ENCODE data around the gene AP3D1. TPM values are rescaled to one million over a fixed set of nuclear protein-coding genes. Genes with fewer than 3 reads are reported as not detected.

AP3D1 gene
- total RNA-seq, 4 donors from 2014 or later = 71.0 to 139 (median 99.0) TPM

DNA sequence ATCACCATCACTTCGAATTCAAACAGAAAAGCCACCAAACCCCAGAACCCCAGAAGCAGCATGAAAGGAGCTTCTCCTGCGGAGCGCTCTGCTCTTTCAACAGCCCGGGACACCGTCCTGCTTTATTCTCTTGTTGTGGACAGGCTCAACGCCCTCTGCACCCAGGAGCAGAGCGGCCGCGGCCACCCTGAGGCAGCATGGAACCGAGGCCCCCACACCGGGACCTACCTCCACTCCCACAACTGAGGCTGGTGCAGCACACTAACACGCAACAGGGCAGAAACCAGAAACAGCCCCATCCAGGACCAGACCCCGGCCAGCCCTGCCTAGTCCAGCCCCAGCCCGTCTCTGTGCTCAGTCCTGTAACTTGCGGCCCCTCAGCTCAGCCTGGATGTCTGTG lies 7.2 kb downstream of the AP3D1 start:
- no peaks in the 10 kb centered on the region for H3K36me3 ChIP-seq
- H3K27ac ChIP-seq = no peak overlapping the region
- peaks cover 19 to 32% of the 10 kb centered on the region in 2 donors for H3K4me1 ChIP-seq
- in situ Hi-C loops (cut with MboI; ENCODE audit: low sequenced_read_pairs in 4 of 4) = no loop called here
- H3K27me3 ChIP-seq = no peaks in the 10 kb centered on the region
- TF ChIP-seq POLR2A (IDR thresholded peaks at IDR 0.05) = no peak
- TF ChIP-seq, protein P1, sequence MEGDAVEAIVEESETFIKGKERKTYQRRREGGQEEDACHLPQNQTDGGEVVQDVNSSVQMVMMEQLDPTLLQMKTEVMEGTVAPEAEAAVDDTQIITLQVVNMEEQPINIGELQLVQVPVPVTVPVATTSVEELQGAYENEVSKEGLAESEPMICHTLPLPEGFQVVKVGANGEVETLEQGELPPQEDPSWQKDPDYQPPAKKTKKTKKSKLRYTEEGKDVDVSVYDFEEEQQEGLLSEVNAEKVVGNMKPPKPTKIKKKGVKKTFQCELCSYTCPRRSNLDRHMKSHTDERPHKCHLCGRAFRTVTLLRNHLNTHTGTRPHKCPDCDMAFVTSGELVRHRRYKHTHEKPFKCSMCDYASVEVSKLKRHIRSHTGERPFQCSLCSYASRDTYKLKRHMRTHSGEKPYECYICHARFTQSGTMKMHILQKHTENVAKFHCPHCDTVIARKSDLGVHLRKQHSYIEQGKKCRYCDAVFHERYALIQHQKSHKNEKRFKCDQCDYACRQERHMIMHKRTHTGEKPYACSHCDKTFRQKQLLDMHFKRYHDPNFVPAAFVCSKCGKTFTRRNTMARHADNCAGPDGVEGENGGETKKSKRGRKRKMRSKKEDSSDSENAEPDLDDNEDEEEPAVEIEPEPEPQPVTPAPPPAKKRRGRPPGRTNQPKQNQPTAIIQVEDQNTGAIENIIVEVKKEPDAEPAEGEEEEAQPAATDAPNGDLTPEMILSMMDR (IDR thresholded peaks at IDR 0.05 in 4 of 5, conservative IDR thresholded peaks at IDR 0.05 in 1 of 5) = no peak
- intact Hi-C loops (cut with DNase I; ENCODE audit: low total_unique reads) = no loop called here
- DNase-seq (no peak), ATAC-seq (no peak)
- no peak overlapping the region for H3K4me3 ChIP-seq
- no peaks in the 10 kb centered on the region for H3K9me3 ChIP-seq

- in situ Hi-C loops (cut with MboI; ENCODE audit: low sequenced_read_pairs in 4 of 4) = no loop called here
- DNase-seq = no peak
Measured at GRCh38 chr19:2142173-2142829, 9.1 kb downstream of the AP3D1 start.

GRCh38 chr19:2140138-2140569 lies 11.2 kb downstream of the AP3D1 start:
- no peaks in the 10 kb centered on the region for H3K27me3 ChIP-seq
- ATAC-seq (no peak), DNase-seq (no peak)
- H3K4me3 ChIP-seq = no peak overlapping the region
- TF ChIP-seq, protein P1 (IDR thresholded peaks at IDR 0.05 in 4 of 5, conservative IDR thresholded peaks at IDR 0.05 in 1 of 5) = no peak
- no peak for TF ChIP-seq POLR2A (IDR thresholded peaks at IDR 0.05)
- peaks cover 2 to 17% of the 10 kb centered on the region in 2 donors for H3K4me1 ChIP-seq
- intact Hi-C loops (cut with DNase I; ENCODE audit: low total_unique reads) = no loop called here
- no peak overlapping the region for H3K27ac ChIP-seq
- no peaks in the 10 kb centered on the region for H3K9me3 ChIP-seq
- in situ Hi-C loops (cut with MboI; ENCODE audit: low sequenced_read_pairs in 4 of 4) = no loop called here
- H3K36me3 ChIP-seq = peaks cover 0 to 12% of the 10 kb centered on the region in 2 donors

More at GRCh38 chr19:2142173-2142829, 9.1 kb downstream of the AP3D1 start:
- intact Hi-C loops (cut with DNase I; ENCODE audit: low total_unique reads) = no loop called here
- TF ChIP-seq, protein P1 (IDR thresholded peaks at IDR 0.05 in 4 of 5, conservative IDR thresholded peaks at IDR 0.05 in 1 of 5) = no peak
- Histone ChIP-seq H3K27ac (no peak overlapping the region), H3K9me3 (no peaks in the 10 kb centered on the region), H3K27me3 (no peaks in the 10 kb centered on the region), H3K36me3 (no peaks in the 10 kb centered on the region), H3K4me3 (no peak overlapping the region), H3K4me1 (peaks cover 19 to 24% of the 10 kb centered on the region in 2 donors)
- ATAC-seq = no peak

GRCh38 chr19:2139385-2140137 lies 11.8 kb downstream of the AP3D1 start:
- H3K36me3 ChIP-seq = peaks cover 0 to 12% of the 10 kb centered on the region in 2 donors
- peaks cover 0 to 17% of the 10 kb centered on the region in 2 donors for H3K4me1 ChIP-seq
- H3K4me3 ChIP-seq = no peak overlapping the region
- ATAC-seq (no peak), DNase-seq (no peak)
- H3K27ac ChIP-seq = peak overlapping the region in 2 of 4 donors; percentile 80 to 86
- no peak for TF ChIP-seq POLR2A (IDR thresholded peaks at IDR 0.05)
- TF ChIP-seq, protein P1 (IDR thresholded peaks at IDR 0.05 in 4 of 5, conservative IDR thresholded peaks at IDR 0.05 in 1 of 5) = no peak
- H3K27me3 ChIP-seq = no peaks in the 10 kb centered on the region
- H3K9me3 ChIP-seq = no peaks in the 10 kb centered on the region
- in situ Hi-C loops (cut with MboI; ENCODE audit: low sequenced_read_pairs in 4 of 4) (no loop called here), intact Hi-C loops (cut with DNase I; ENCODE audit: low total_unique reads) (no loop called here)
